Fibroblast of villous mesenchyme (primary cell): ENCODE results near the gene BCL11A. TPM values are rescaled to one million over a fixed set of nuclear protein-coding genes. Genes with fewer than 3 reads are reported as not detected.
A peak's percentile ranks its signal among the peaks of the same experiment; 100 is the strongest.

Source experiments
- DNase-seq: peaks from one replicate; pipeline ENCODE4 v3.0.0-alpha.2; 2010; ENCODE audit warnings: low read depth
- H3K4me3 ChIP-seq: 2 replicates; pipeline ENCODE4 v1.5.1; 2011; ENCODE audit warnings: low read depth, mild to moderate bottlenecking, low read length
- total RNA-seq: library from RNA; depleted of rRNA; stranded (reverse); fragments of >200 nt; gene quantifications from 2 replicates; pipeline ENCODE4 v1.2.3, GENCODE V29; 2012
- TF ChIP-seq, protein P1 (sequence below): IDR thresholded peaks from 2 replicates; pipeline ENCODE4 v1.5.1; 2012; ENCODE audit warnings: low read depth, mild to moderate bottlenecking, low read length; ENCODE audit not compliant: insufficient read depth

The BCL11A gene
- total RNA-seq, 1 donor, result 0.43 TPM

DNA sequence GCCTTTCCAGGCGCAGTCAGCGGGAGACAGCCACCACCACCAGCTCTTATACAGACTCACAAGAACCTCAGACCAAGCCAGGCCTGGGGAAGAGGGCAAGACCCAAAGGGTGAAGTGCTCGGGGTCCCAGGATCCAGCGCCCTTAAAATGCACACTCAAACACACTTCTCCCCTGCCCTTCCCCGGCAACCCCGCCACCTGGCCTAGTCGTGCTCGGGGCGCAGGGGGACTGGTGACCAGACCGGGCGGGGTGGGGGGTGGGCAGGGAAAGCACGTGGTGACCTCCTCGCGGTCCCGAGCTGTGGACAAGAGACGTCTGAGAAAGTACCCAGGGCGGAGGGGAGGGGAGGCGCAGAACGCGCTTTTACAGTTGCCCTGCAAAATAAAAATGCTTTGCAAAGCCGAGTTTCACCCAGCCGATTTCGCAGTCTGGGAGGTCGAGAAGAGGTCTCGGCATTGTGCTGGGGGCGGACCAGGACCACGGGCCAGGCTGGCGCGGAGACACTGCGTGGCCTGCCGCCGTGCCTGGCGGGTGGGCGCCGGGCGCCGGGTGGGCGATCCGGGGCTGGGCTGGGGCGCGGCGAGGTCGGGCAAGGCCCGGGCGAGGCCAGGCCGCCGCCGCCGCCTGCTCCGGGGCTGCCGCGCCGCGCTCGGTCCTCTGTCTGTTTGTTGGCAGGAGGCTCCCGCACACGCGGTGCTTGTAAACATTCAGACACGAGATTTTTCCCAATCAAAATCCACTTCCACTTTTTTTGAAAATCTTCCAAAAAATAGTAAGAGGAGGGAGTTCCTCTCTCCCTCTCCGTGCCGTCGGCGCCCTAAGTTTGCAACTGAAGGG is 2.0 kb downstream of the BCL11A start:
- H3K4me3 ChIP-seq, result peak overlapping the region; percentile 69
- TF ChIP-seq, protein P1, sequence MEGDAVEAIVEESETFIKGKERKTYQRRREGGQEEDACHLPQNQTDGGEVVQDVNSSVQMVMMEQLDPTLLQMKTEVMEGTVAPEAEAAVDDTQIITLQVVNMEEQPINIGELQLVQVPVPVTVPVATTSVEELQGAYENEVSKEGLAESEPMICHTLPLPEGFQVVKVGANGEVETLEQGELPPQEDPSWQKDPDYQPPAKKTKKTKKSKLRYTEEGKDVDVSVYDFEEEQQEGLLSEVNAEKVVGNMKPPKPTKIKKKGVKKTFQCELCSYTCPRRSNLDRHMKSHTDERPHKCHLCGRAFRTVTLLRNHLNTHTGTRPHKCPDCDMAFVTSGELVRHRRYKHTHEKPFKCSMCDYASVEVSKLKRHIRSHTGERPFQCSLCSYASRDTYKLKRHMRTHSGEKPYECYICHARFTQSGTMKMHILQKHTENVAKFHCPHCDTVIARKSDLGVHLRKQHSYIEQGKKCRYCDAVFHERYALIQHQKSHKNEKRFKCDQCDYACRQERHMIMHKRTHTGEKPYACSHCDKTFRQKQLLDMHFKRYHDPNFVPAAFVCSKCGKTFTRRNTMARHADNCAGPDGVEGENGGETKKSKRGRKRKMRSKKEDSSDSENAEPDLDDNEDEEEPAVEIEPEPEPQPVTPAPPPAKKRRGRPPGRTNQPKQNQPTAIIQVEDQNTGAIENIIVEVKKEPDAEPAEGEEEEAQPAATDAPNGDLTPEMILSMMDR, result no peak
- DNase-seq, result peak; percentile 32

DNA sequence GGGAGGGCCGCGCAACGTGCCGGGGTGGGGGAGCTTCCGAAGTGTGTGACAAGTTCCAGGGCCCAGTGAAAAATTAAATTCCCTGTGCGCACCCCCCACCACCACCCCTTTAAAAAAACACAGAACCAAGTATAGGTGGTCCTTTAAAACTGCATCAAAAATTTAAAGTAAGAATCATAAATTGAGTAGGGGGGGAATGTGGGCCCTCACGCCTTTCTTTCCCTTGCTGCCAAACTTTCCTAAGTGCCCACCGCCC is 2.5 kb downstream of the BCL11A start:
- TF ChIP-seq, protein P1, result no peak
- H3K4me3 ChIP-seq, result no peak overlapping the region
- DNase-seq, result no peak

DNA sequence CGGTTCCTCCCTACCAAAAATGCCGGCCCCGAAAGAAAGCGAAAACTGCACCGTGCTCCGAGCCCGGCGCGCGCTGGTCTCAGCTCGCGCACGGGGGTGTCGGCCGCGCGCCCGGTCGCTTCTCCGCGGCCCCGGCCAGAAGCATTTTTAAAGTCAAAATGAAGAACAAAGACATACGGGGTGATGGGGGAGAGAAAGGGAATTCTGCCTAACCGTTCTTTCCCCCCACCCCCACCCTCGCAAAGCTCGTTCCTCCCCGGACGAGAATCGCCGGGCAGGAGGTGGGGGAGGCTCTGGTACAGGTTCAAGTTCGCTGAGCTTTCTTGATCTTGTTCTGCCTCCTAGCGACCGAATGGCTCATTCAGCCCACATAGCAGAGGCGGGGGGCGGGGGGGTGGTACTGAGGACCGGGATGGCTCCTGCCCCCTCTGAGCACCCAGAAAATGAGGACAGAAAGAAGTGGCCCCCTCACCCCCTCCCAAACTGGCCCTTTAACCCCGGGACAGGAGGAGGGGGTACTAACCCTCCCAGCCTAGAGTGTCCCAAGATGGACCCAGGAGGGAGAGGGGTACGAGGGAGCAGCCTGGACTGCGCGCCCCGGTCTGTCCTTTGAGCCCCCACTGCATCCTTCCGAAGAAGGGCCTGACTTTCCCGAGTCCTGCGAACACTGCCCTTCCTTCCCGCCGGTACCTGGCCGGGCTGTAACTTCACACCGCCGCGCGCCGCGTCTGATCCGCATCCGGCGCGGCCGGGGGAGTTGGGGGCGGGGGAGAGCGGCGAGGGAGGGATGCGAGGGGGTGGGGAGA is 3.1 kb downstream of the BCL11A start:
- peak; percentile 71 for DNase-seq
- TF ChIP-seq, protein P1, result peak; percentile 63
- peak overlapping the region; percentile 73 for H3K4me3 ChIP-seq

DNA sequence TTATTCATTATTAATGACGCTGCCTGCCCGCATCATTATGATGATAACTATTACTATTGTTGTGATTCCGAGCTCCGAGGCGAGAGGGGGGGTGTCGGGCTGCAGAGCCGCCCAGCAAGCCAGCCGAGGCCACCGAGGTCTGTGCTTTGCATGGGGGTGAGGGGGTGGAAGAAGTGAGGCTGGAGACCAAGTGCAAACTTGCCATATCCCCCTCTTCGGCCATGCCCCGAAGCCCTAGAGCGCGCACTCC is 3.6 kb downstream of the BCL11A start:
- DNase-seq, result no peak
- TF ChIP-seq, protein P1, result no peak
- peak overlapping the region; percentile 73 for H3K4me3 ChIP-seq

DNA sequence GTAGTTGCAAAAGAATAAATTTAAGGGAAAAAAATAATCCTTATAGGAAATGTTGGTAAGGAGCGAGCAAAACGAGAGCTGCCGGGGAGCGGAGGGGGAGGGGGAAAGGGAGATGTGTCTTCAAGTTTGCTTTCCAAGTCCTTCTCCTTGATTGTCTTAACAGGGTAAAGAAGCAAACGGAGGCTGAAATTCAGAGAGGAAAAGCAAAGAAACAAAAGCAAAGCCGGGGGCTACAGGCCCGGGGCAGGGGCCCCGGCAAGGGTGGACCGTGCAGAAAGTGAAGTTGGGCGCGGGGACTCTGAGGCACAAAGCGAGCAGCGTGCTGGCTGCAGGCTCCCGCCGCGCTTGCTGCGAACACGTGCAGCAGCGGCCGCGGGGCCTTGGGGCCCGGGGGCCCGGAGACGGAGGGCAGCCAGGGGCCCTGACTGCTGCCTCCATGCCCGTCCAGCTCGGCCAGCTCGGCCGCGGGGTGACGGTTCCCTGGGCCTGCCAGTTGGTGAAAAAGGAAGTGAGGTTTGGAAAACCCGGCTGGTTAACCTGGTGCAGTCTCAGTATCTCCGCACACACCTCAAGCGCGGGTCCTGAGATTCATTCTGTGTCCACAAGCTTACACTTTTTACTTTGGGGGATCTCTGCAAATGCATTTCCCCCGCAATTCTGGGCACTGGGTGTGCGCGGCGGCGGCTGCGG is 4.1 kb downstream of the BCL11A start:
- no peak for DNase-seq
- TF ChIP-seq, protein P1, result no peak
- peak overlapping the region; percentile 73 for H3K4me3 ChIP-seq

DNA sequence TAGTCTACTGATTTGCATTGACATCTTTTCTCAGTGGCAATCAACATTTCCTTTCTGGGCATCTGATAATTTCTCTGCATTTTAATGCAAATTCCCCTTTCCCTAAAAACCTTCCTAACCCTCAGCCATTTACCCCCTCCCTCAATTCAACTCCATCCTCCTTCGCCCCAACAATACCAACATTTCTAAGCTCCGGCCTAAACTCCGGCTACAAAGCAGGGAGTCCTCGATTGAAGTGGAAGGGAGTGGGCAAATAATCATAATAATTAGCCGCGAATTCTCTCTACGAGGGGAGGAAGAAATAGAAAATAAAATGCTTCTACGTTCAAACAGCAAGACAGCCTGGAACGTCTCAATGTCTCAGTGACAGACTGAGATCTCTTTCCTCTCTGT is 4.6 kb downstream of the BCL11A start:
- H3K4me3 ChIP-seq, result peak overlapping the region; percentile 73
- TF ChIP-seq, protein P1, result no peak
- no peak for DNase-seq
